ENCODE measurements around the gene IRF1. TPM values are rescaled to one million over a fixed set of nuclear protein-coding genes. Genes with fewer than 3 reads are reported as not detected.
A peak's percentile ranks its signal among the peaks of the same experiment; 100 is the strongest.

Gene IRF1
- polyA plus RNA-seq, 1 experiment: 25.5 TPM

DNA sequence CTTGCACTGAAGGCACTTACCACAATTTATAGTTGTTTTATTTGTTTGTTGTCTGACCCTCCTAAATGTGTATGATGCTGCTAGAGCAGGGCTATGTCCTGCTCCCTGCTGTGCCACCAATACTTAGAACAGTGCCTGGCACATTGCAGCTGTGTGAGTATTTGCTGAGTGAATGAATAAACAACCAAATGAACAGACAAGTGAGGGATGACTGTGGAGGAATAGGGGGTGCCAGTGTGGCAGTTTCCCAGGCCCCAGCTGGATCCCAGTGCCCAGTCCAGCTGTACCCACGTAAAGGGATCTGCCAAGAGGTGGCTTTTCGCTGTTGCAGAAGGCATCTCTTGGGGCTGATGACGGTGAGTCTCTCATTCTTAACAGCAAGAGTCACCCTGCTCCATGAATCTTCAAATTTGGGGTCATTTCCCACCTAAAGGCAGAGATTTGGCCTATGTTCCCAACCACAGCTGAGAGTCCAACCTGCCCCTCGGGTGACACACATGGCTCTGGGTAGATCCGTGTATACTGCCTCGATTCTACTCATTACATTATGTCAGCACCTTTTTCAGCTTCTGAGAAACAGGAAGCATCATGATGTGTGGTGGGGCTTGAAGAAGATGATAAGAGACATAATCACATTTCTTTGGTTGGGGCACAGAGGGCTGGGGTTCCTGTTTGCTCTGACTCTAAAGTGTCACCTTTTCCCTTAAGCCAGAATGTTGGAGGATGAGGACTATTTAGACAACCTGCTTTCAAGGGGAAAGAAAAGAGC, 38.5 kb upstream of the IRF1 start:
- H3K27me3 ChIP-seq (ENCODE audit: control insufficient read depth, insufficient read depth, low read length): peaks cover 4% of the 10 kb centered on the region
- no peaks in the 10 kb centered on the region for H3K36me3 ChIP-seq (ENCODE audit: control insufficient read depth, insufficient read depth, low read length)
- POLR2A ChIA-PET: no interaction called here
- no peak overlapping the region for H3K4me3 ChIP-seq (ENCODE audit: low read depth, low read length)
- TF ChIP-seq, protein P1, sequence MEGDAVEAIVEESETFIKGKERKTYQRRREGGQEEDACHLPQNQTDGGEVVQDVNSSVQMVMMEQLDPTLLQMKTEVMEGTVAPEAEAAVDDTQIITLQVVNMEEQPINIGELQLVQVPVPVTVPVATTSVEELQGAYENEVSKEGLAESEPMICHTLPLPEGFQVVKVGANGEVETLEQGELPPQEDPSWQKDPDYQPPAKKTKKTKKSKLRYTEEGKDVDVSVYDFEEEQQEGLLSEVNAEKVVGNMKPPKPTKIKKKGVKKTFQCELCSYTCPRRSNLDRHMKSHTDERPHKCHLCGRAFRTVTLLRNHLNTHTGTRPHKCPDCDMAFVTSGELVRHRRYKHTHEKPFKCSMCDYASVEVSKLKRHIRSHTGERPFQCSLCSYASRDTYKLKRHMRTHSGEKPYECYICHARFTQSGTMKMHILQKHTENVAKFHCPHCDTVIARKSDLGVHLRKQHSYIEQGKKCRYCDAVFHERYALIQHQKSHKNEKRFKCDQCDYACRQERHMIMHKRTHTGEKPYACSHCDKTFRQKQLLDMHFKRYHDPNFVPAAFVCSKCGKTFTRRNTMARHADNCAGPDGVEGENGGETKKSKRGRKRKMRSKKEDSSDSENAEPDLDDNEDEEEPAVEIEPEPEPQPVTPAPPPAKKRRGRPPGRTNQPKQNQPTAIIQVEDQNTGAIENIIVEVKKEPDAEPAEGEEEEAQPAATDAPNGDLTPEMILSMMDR (IDR thresholded peaks at IDR 0.05; ENCODE audit: insufficient read depth, low read depth, low read length): no peak
- DNase-seq (ENCODE audit: low read depth): no peak
- CTCF ChIA-PET: interaction anchor here (0.9 to 3.4 kb wide), 2 partner anchors 7 to 20 kb away, joined by 3 to 29 read pairs; no protein-coding TSS in a partner anchor

GRCh38 chr5:132528021-132528420, 37.4 kb upstream of the IRF1 start:
- Histone ChIP-seq H3K36me3 (ENCODE audit: control insufficient read depth, insufficient read depth, low read length) (no peaks in the 10 kb centered on the region), H3K27me3 (ENCODE audit: control insufficient read depth, insufficient read depth, low read length) (peaks cover 4% of the 10 kb centered on the region), H3K4me3 (ENCODE audit: low read depth, low read length) (no peak overlapping the region)
- DNase-seq (ENCODE audit: low read depth): no peak
- TF ChIP-seq, protein P1 (IDR thresholded peaks at IDR 0.05; ENCODE audit: insufficient read depth, low read depth, low read length): no peak
- POLR2A ChIA-PET: no interaction called here
- CTCF ChIA-PET: interaction anchor here (0.8 to 3.4 kb wide), 11 partner anchors 8 to 294 kb away, joined by 3 to 29 read pairs (median 5); partner anchors contain the start of gene RAD50

DNA sequence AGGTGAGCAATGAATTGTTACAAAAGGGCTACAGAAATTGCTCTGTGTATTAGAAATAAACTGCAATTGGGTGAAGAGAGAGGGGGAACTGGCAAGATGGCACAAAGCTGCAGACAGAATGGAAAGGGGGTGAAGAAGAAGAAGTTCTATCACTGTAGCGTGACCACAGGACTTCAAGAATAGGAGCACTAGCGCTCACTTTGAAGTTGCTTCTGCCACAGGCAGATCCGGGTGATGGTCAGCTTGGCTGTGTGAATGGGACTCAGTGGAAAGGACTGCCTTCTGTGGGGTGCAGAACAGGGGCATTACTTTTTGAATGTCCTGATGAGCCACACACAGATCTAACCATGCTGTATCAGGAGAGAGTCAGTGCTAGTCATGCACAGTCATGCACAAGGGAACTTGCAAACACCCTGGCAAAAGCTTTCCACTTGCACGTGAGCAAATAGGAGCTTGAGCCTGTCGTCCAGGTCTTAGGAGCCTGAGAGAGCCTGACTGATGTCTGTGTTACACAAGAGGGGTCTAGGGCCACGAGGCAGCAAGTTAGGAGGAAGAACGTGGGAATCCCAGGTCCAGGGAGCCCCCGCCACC, 36.5 kb upstream of the IRF1 start:
- Histone ChIP-seq H3K36me3 (ENCODE audit: control insufficient read depth, insufficient read depth, low read length) (no peaks in the 10 kb centered on the region), H3K4me3 (ENCODE audit: low read depth, low read length) (no peak overlapping the region), H3K27me3 (ENCODE audit: control insufficient read depth, insufficient read depth, low read length) (peaks cover 4% of the 10 kb centered on the region)
- TF ChIP-seq, protein P1 (IDR thresholded peaks at IDR 0.05; ENCODE audit: insufficient read depth, low read depth, low read length): no peak
- DNase-seq (ENCODE audit: low read depth): no peak
- POLR2A ChIA-PET: interaction anchor here (0.6 kb wide), 1 partner anchor 139 kb away, joined by 15 read pairs; no protein-coding TSS in a partner anchor
- CTCF ChIA-PET: interaction anchor here (0.6 to 3.4 kb wide), 30 partner anchors 9 to 381 kb away, joined by 3 to 29 read pairs (median 4); partner anchors contain the start of genes IL5, IRF1 and RAD50

GRCh38 chr5:132526290-132526973, 35.9 kb upstream of the IRF1 start:
- no peaks in the 10 kb centered on the region for H3K36me3 ChIP-seq (ENCODE audit: control insufficient read depth, insufficient read depth, low read length)
- TF ChIP-seq, protein P1 (IDR thresholded peaks at IDR 0.05; ENCODE audit: insufficient read depth, low read depth, low read length): peak; percentile 85
- H3K27me3 ChIP-seq (ENCODE audit: control insufficient read depth, insufficient read depth, low read length): peaks cover under 1% of the 10 kb centered on the region
- no peak for DNase-seq (ENCODE audit: low read depth)
- ChIA-PET CTCF (interaction anchor here (0.6 to 3.4 kb wide), 31 partner anchors 10 to 382 kb away, joined by 3 to 29 read pairs (median 4); partner anchors contain the start of genes IL5, IRF1, RAD50 and SHROOM1), POLR2A (interaction anchor here (0.6 kb wide), 1 partner anchor 139 kb away, joined by 15 read pairs; no protein-coding TSS in a partner anchor)
- no peak overlapping the region for H3K4me3 ChIP-seq (ENCODE audit: low read depth, low read length)

Measured in BJ (cell line).